HEK293 (cell line): ENCODE results near the gene PHLDB3.
"Not testable (repeated sequence)": the region's sequence is repeated elsewhere in the genome, so short reads cannot be mapped to it uniquely, and the experiment has no call there.

Source experiments
- CTCF ChIA-PET: fragments of 350-600 bp; formaldehyde crosslinking; extraction: SDS; loops from one replicate; lab custom pipeline; 2021; ENCODE audit warnings: antibody characterized with exemption; lab: Yijun Ruan, JAX
- POLR2A ChIA-PET: fragments of 300-600 bp; formaldehyde crosslinking; extraction: SDS; loops from one replicate; lab custom pipeline; 2020; ENCODE audit warnings: antibody characterized with exemption, inconsistent platforms; lab: Yijun Ruan, JAX
- H3K27ac ChIP-seq: fragments of 200-500 bp; sonication (Bioruptor generic); 2 replicates; pipeline ENCODE4 v1.5.1; 2014; ENCODE audit warnings: low read depth, low read length, control low read depth, inconsistent platforms; ENCODE audit errors: extremely low read depth
- H3K36me3 ChIP-seq, 2 experiments: fragments of 200-500 bp in 1 of 2; sonication (Bioruptor generic) in 1 of 2; 1 replicate in 1 of 2; 2 replicates in 1 of 2; pipeline ENCODE4 v1.5.1; 2014 to 2017; ENCODE audit warnings: inconsistent platforms in 2 of 2, low read length in 2 of 2; ENCODE audit not compliant: control insufficient read depth in 2 of 2, insufficient read depth in 1 of 2
- H3K4me1 ChIP-seq: fragments of 200-500 bp; sonication (Bioruptor generic); 2 replicates; pipeline ENCODE4 v1.5.1; 2014; ENCODE audit warnings: mild to moderate bottlenecking, low read length, inconsistent platforms; ENCODE audit not compliant: control insufficient read depth, insufficient read depth
- H3K4me3 ChIP-seq: 2 replicates; pipeline ENCODE4 v1.5.1; 2011; ENCODE audit warnings: low read depth, mild to moderate bottlenecking, control low read depth, low read length, moderate library complexity
- H3K9me3 ChIP-seq: fragments of 200-500 bp; sonication (Bioruptor generic); 2 replicates; pipeline ENCODE4 v1.5.1; 2014; ENCODE audit warnings: low read depth, low read length, inconsistent platforms; ENCODE audit not compliant: control insufficient read depth, insufficient read depth
- KLF1 ChIP-seq: fragments of 450-650 bp; formaldehyde crosslinking; IDR thresholded peaks from 2 replicates; pipeline ENCODE4 v1.5.1; 2016; ENCODE audit warnings: missing biosample characterization, missing genetic modification characterization
- OSR2 ChIP-seq: fragments of 450-650 bp; formaldehyde crosslinking; IDR thresholded peaks from 2 replicates; pipeline ENCODE4 v1.5.1; 2016; ENCODE audit warnings: missing biosample characterization, missing genetic modification characterization
- RBAK ChIP-seq: fragments of 450-650 bp; formaldehyde crosslinking; IDR thresholded peaks from 2 replicates; pipeline ENCODE4 v1.5.1; 2016; ENCODE audit warnings: missing biosample characterization, missing genetic modification characterization
- SCRT1 ChIP-seq: fragments of 450-650 bp; formaldehyde crosslinking; IDR thresholded peaks from 2 replicates; pipeline ENCODE4 v1.5.1; 2016; ENCODE audit warnings: missing biosample characterization, missing genetic modification characterization, borderline replicate concordance
- WT1 ChIP-seq: fragments of 450-650 bp; formaldehyde crosslinking; IDR thresholded peaks from 2 replicates; pipeline ENCODE4 v1.5.1; 2016; ENCODE audit warnings: missing biosample characterization, missing genetic modification characterization
- YY2 ChIP-seq: fragments of 450-650 bp; formaldehyde crosslinking; IDR thresholded peaks from 2 replicates; pipeline ENCODE4 v1.5.1; 2016; ENCODE audit warnings: missing biosample characterization, missing genetic modification characterization
- ZBTB48 ChIP-seq: fragments of 450-650 bp; formaldehyde crosslinking; IDR thresholded peaks from 2 replicates; pipeline ENCODE4 v1.5.1; 2016; ENCODE audit warnings: missing biosample characterization, missing genetic modification characterization
- ZBTB7A ChIP-seq: fragments of 450-650 bp; formaldehyde crosslinking; IDR thresholded peaks from 2 replicates; pipeline ENCODE4 v1.5.1; 2016; ENCODE audit warnings: low read depth, missing biosample characterization, missing genetic modification characterization
- ZNF10 ChIP-seq: fragments of 450-650 bp; formaldehyde crosslinking; IDR thresholded peaks from 2 replicates; pipeline ENCODE4 v1.5.1; 2017; ENCODE audit warnings: missing biosample characterization, missing genetic modification characterization
- ZNF121 ChIP-seq: fragments of 450-650 bp; formaldehyde crosslinking; IDR thresholded peaks from 2 replicates; pipeline ENCODE4 v1.5.1; 2016; ENCODE audit warnings: missing biosample characterization, missing genetic modification characterization
- ZNF175 ChIP-seq: fragments of 450-650 bp; formaldehyde crosslinking; IDR thresholded peaks from 2 replicates; pipeline ENCODE4 v1.5.1; 2016; ENCODE audit warnings: missing biosample characterization, missing genetic modification characterization
- ZNF335 ChIP-seq: fragments of 450-650 bp; formaldehyde crosslinking; conservative IDR thresholded peaks from 2 replicates; pipeline ENCODE4 v1.5.1; 2016; ENCODE audit warnings: missing biosample characterization, missing genetic modification characterization
- ZNF664 ChIP-seq: fragments of 450-650 bp; formaldehyde crosslinking; IDR thresholded peaks from 2 replicates; pipeline ENCODE4 v1.5.1; 2016; ENCODE audit warnings: missing biosample characterization, missing genetic modification characterization
- ZNF701 ChIP-seq: fragments of 450-650 bp; formaldehyde crosslinking; IDR thresholded peaks from 2 replicates; pipeline ENCODE4 v1.5.1; 2016; ENCODE audit warnings: missing biosample characterization, missing genetic modification characterization
- ZNF76 ChIP-seq: fragments of 450-650 bp; formaldehyde crosslinking; IDR thresholded peaks from 2 replicates; pipeline ENCODE4; 2016; ENCODE audit warnings: low read depth, missing biosample characterization, missing genetic modification characterization, borderline replicate concordance
- ZNF843 ChIP-seq: fragments of 450-650 bp; formaldehyde crosslinking; IDR thresholded peaks from 2 replicates; pipeline ENCODE4 v1.5.1; 2016; ENCODE audit warnings: missing biosample characterization, missing genetic modification characterization
- TF ChIP-seq, protein P1 (sequence below): fragments of 450-650 bp; formaldehyde crosslinking; IDR thresholded peaks from 2 replicates; pipeline ENCODE4 v1.5.1; 2016; ENCODE audit warnings: missing biosample characterization, missing genetic modification characterization, low read depth
- TF ChIP-seq, protein P2 (sequence below): fragments of 450-650 bp; formaldehyde crosslinking; IDR thresholded peaks from 2 replicates; pipeline ENCODE4 v1.5.1; 2016; ENCODE audit warnings: missing biosample characterization, missing genetic modification characterization, borderline replicate concordance
- TF ChIP-seq, protein P3 (sequence below): fragments of 450-650 bp; formaldehyde crosslinking; IDR thresholded peaks from 2 replicates; pipeline ENCODE4 v1.5.1; 2017; ENCODE audit warnings: missing biosample characterization, missing genetic modification characterization

PHLDB3 gene

DNA sequence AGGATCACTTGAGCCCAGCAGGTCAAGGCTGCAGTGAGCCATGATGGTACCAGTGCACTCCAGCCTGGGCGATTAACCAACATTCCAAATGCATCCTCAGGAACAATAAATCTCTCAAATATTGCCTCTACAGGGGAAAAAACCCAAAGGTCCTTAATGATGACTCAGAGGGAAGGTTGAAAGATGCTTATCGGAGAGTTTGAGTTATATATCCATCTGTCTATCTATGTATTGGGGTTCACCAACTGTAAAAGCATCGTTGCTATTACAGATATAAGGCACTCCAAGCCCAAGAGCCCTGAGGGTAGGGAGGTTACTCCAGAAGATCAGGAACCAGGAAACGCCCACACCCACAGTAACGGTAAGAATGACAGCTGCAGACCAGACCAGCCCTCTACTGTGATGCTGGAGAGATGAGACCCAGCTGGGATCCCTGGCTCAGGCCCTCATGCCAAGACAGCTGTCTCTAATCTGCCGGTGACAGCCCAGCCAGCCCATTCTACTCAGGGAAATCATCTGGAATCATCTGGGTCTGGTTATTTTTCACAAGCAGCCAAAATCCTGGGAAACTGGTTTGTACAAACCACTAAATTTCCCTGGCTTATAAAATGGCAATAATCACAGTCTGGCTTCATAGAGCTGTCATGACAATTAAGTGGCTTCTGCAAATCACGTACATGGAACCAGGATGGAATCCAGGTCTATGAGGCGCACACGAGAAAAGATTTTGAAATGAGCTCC, 66.1 kb downstream of the PHLDB3 start:
- no peak overlapping the region for H3K4me3 ChIP-seq
- ChIA-PET CTCF (interaction anchor here (0.5 to 13.5 kb wide), 15 partner anchors 8 to 327 kb away, joined by 3 to 749 read pairs (median 5); partner anchors contain the start of gene ETHE1), POLR2A (interaction anchor here (0.6 to 2.2 kb wide), 9 partner anchors 10 to 150 kb away, joined by 3 to 11 read pairs (median 3); partner anchors contain the start of gene PHLDB3)
- TF ChIP-seq ZBTB48 (tag by site-specific recombination) (no peak), ZNF664 (tag by site-specific recombination) (no peak), ZNF335 (tag by site-specific recombination) (peak; percentile 31; the same call in 1 of the 2 replicates), WT1 (tag by site-specific recombination) (no peak), SCRT1 (tag by site-specific recombination) (no peak), ZNF76 (no peak), OSR2 (no peak), RBAK (no peak), ZNF10 (tag by site-specific recombination) (no peak), KLF1 (peak; percentile 41; the same call in 1 of the 2 replicates), ZNF701 (tag by site-specific recombination) (no peak), ZNF843 (no peak), YY2 (tag by site-specific recombination) (no peak), ZBTB7A (tag by site-specific recombination) (no peak)
- TF ChIP-seq, protein P1, sequence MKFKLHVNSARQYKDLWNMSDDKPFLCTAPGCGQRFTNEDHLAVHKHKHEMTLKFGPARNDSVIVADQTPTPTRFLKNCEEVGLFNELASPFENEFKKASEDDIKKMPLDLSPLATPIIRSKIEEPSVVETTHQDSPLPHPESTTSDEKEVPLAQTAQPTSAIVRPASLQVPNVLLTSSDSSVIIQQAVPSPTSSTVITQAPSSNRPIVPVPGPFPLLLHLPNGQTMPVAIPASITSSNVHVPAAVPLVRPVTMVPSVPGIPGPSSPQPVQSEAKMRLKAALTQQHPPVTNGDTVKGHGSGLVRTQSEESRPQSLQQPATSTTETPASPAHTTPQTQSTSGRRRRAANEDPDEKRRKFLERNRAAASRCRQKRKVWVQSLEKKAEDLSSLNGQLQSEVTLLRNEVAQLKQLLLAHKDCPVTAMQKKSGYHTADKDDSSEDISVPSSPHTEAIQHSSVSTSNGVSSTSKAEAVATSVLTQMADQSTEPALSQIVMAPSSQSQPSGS (tag by site-specific recombination) = no peak
- TF ChIP-seq, protein P2, sequence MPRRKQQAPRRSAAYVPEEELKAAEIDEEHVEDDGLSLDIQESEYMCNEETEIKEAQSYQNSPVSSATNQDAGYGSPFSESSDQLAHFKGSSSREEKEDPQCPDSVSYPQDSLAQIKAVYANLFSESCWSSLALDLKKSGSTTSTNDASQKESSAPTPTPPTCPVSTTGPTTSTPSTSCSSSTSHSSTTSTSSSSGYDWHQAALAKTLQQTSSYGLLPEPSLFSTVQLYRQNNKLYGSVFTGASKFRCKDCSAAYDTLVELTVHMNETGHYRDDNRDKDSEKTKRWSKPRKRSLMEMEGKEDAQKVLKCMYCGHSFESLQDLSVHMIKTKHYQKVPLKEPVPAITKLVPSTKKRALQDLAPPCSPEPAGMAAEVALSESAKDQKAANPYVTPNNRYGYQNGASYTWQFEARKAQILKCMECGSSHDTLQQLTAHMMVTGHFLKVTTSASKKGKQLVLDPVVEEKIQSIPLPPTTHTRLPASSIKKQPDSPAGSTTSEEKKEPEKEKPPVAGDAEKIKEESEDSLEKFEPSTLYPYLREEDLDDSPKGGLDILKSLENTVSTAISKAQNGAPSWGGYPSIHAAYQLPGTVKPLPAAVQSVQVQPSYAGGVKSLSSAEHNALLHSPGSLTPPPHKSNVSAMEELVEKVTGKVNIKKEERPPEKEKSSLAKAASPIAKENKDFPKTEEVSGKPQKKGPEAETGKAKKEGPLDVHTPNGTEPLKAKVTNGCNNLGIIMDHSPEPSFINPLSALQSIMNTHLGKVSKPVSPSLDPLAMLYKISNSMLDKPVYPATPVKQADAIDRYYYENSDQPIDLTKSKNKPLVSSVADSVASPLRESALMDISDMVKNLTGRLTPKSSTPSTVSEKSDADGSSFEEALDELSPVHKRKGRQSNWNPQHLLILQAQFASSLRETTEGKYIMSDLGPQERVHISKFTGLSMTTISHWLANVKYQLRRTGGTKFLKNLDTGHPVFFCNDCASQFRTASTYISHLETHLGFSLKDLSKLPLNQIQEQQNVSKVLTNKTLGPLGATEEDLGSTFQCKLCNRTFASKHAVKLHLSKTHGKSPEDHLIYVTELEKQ (tag by site-specific recombination) = no peak
- no peak overlapping the region for H3K27ac ChIP-seq
- H3K9me3 ChIP-seq = peaks cover 3% of the 10 kb centered on the region
- H3K4me1 ChIP-seq = peaks cover 10% of the 10 kb centered on the region
- H3K36me3 ChIP-seq = no peaks in the 10 kb centered on the region; a peak in 1 of 3 replicates

GRCh38 chr19:43437712-43438111, 66.8 kb downstream of the PHLDB3 start:
- Histone ChIP-seq H3K36me3 (no peaks in the 10 kb centered on the region; a peak in 1 of 3 replicates), H3K9me3 (peaks cover 3% of the 10 kb centered on the region), H3K4me3 (no peak overlapping the region), H3K27ac (no peak overlapping the region), H3K4me1 (peaks cover 10% of the 10 kb centered on the region)
- CTCF ChIA-PET = interaction anchor here (1.0 to 13.5 kb wide), 4 partner anchors 9 to 85 kb away, joined by 3 to 749 read pairs (median 196); partner anchors contain the start of gene ETHE1
- POLR2A ChIA-PET = no interaction called here
- TF ChIP-seq ZNF121 = 0 out of 2 replicates have a peak, but pooled peaks have one; percentile 26
- no peak for TF ChIP-seq ZNF175 (tag by site-specific recombination)
- TF ChIP-seq, protein P3, sequence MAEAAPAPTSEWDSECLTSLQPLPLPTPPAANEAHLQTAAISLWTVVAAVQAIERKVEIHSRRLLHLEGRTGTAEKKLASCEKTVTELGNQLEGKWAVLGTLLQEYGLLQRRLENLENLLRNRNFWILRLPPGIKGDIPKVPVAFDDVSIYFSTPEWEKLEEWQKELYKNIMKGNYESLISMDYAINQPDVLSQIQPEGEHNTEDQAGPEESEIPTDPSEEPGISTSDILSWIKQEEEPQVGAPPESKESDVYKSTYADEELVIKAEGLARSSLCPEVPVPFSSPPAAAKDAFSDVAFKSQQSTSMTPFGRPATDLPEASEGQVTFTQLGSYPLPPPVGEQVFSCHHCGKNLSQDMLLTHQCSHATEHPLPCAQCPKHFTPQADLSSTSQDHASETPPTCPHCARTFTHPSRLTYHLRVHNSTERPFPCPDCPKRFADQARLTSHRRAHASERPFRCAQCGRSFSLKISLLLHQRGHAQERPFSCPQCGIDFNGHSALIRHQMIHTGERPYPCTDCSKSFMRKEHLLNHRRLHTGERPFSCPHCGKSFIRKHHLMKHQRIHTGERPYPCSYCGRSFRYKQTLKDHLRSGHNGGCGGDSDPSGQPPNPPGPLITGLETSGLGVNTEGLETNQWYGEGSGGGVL = no peak

DNA sequence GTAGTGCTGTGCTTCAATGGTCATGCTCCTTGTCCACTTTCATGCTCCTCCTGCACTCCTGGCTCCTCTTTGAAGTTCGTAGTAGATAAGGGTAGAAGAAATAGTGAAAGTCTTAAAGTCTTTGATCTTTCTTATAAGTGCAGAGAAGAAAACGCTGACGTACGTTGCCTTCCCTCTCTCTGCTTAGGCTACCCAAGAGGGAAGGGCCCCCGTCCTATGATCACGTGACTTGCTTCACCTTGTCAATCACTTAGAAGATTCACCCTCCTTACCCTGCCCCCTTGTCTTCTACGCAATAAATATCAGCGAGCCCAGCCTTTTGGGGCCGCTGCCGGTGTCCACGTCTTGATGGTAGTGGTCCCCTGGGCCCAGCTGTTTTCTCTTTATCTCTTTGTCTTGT, 67.3 kb downstream of the PHLDB3 start:
- POLR2A ChIA-PET, H3K4me3 ChIP-seq, H3K27ac ChIP-seq, H3K4me1 ChIP-seq, H3K36me3 ChIP-seq, H3K9me3 ChIP-seq: not testable (repeated sequence)
- CTCF ChIA-PET = interaction anchor here (1.0 to 13.5 kb wide), 5 partner anchors 10 to 85 kb away, joined by 3 to 749 read pairs (median 176); partner anchors contain the start of gene ETHE1
